HG03103 (cell line): ENCODE results near the gene FBF1.
"Not testable (repeated sequence)": the region's sequence is repeated elsewhere in the genome, so short reads cannot be mapped to it uniquely, and the experiment has no call there.

Experiments
- ATAC-seq: cut with Tn5 transposase; IDR thresholded peaks from one replicate; pipeline ENCODE4 v1.9.1; 2021; ENCODE audit warnings: low read depth; ENCODE audit not compliant: unreplicated experiment

FBF1 gene

DNA sequence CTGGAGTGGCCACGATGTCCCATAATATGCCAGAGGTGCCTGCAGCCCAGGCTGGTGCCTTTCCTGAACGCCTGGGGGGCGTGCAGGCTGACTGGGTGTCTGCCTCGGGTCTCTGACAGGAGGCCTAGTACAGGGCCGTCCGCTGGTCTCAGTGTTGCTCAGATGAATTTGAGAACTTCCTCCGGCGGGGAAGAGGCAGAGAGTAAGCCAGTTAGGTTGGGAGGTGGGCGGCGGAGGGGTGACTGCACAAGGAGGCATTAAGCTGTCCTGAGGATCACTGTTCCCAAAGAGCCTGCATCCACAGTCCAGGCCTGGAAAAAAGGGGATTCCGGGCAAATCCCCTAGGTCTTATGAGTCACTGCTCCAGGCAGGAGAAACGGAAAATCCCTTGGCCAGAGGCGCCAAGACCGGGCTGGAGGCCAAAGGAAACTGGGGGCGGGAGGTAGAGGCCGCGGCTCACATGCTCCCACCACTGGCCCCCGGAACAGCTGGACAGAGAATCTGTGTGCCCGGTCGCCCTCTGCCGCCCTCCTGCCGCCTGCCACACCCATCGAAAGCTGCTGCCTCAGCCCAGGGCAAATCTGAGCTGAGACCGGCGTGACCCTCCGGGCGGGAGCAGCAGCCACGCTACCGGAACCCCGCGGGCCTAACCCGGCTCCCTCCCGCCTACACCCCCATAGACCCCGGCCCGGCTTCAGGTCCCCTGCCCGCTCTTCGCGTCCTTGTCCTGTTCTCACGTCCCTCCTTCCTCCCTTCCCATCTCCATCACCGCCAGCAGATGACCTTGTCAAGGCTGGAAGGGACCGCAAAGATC is 63.7 kb downstream of the FBF1 start:
- ATAC-seq: no peak

DNA sequence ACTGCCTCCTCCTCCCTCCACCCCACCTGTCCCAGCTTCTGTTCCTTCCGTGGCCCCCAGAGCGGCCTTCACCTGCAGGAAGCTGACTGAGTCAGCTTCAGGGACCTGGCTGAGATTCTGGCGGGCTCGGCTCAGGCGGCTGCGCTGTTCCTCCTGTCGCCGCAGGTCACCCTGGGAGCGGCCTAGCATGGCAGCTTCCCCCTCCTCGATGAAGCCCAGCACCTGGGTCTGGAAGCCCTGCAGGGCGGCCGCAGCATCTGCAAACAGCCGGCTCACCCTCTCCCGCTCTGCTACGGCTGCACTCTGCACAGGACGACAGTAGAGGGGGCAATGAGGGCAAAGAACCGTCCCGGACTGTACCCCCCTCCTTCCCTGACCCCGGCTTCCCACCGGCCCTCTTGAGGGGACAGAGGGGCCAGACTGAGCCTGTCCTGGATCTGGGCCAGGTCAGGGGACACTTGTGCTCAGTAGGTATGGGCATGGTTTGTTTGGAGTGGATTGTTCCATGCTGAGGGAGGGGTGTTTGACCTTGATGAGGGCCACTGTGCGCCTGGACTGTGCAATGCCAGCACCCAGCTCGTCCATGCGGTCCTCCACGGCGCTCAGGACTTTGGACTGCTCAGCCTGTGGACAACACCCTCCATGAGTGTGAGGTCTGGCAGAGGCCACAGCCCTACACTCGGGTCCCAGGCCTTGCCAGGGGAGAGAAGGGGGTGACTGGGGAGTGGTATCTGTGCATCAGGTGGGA is 64.5 kb downstream of the FBF1 start:
- ATAC-seq: no peak

DNA sequence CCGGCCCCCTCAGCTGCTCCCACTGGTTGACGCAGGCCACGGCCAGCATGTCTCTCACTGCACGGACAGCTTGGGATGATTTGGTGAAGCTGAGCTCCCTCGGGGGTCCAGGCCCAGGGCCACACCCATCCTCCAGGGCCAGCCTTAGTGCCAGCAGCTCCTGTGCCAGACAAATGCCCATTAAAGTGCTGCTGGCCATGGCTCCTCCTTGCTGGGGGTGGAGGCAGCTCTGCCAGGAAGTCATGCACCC is 65.0 kb downstream of the FBF1 start:
- ATAC-seq: no peak

DNA sequence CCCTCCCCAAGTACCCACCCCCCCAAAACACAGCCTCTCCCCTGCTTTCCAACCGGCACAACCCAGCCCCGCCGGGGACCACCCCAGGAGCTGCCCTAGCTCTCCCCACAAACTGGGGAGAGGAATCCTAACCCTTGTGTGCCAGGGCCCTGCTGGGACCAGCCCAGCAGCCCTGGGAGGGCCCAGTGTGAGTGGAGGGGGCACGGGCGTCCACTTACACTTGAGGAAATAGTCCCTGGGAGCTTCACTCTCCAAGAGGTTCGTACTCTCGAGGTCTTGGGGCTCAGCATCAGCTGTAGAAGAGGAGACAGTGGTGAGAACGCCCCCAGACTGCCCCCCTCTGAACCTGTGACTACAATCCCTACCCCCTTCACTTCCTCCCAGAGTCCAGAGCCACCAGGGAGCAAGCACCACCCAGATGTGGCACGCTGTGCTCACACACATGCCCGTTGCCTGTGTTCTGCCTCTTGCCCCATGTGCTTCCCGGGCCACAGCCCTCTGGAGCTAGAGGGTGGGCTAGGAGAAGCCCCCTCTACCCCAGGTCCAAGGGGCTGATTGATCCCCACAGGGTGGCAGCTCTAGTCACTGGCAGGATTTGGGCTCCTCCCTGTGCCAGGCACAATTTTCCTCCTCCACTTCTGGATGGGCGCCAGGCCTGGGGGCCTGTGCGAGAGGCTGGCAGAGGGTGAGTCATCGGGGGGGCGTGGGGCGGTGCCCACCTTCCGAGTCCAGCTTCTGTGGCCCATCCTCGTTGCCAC is 65.5 kb downstream of the FBF1 start:
- no peak for ATAC-seq

DNA sequence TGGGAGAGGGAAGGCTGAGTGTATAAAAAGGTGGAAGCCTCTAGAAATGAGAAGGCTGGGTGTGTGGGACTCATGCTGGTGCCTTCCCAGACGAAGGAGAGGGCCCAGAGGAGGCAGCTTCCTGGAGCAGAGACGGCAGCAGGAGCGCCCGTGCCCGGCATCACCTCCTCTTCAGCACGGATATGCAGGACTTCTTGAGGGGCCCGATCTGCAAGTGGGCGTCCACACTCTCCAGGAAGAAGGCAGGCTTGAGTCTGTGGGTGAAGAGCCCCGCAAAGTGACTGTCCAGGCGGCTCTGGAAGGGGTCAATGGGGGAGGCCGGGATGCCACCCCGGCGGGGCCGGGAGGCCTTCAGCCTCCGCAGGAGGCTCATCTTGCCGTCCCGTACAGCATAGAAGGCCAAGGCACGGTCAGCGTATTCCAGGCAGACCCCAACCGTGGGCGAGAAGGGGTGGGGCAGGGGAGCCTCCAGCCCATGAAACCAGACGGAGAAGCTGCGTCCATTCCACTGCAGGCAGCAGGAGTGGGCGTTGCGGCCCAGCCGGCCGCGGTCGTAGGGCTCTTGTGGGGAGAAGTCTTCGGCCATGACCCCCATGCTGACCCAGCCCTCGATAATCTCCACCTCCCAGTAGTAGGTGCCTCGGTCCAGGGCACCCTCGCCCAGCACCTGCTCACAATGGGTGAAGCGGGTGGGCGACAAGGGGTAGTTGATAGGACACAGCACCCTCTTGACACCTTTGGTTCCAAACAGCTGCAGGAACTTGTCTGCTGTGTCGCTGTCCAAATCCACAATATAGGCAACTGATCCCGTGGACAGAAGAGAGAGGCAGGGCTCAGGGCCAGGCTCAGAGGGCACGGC is 66.3 kb downstream of the FBF1 start:
- no peak for ATAC-seq

DNA sequence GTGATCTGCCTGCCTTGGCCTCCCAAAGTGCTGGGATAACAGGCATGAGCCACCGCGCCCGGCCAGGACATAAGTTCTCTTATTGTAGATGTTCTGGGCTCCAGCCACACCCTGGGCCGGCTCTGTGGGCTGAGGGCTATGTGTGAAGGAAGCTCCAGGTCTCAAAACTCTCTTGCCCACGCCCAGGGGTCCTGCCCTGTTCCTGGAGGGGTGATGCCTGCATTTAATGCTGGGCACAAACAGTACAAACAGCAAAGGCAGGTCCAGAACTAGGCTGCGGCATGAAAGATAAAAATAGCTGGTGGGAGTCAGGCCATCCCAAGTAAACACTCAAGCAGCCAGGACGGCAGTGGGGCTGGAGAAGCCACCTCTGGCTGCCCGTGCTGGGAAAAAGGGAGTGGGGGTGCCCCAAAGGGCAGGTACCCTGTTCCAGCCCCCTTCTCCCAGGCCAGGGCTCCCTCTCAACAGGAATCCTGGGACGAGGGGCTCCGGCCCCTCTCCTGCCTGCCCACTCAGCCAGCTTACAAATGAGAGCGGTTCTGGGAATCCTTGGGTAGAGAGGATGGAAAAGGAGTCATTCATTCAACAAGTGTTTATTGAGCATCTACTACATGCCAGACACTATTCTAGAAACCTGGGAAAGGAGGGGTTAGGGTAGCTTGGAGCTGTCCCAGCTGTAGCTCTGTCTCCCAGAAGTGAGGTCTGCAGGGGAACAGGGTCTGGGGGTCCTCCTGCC is 67.1 kb downstream of the FBF1 start:
- no peak for ATAC-seq

DNA sequence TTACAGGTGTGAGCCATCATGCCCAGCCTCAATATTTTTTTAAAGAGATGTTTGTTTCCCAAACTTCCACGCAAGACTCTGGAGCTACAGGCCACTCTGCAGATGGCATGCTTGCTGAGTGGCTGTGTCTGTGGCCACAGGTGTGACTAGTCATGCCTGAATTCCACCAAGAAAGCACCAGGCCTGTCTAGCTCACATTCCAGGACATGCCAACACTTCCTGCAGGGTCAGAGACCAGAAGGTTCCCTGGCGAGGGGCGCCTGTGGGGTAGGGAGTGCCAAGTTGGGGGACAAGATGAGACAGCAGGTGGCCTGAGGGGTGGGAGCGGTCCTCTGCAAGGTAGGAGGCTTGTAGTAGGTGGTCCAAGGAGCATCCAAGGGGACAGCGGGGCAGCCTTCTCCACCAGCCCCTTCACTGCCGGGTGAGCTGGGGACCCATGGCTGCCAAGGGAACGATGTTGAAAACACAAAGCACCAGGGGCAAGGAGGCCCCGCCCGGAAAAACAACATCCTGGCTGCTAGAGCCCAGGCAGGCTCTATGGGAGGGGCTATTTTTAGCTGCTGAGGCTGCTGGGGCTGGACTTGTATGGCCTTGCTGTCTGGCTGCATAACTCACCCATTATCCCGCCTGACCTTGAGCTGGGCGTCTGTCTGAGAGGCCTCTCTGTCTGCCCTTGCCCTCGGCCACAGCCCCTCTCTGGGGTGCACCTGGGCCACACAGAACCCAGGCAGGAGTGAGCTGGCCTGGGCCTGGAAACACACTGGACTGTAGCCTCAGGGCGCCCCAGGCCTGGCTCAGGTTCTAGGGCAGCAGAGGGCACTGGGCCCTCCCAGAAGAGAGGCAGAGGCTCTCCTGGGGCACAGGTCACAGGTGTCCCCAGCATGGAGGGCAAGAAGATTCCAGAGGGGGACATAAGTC is 68.1 kb downstream of the FBF1 start:
- ATAC-seq: no peak

DNA sequence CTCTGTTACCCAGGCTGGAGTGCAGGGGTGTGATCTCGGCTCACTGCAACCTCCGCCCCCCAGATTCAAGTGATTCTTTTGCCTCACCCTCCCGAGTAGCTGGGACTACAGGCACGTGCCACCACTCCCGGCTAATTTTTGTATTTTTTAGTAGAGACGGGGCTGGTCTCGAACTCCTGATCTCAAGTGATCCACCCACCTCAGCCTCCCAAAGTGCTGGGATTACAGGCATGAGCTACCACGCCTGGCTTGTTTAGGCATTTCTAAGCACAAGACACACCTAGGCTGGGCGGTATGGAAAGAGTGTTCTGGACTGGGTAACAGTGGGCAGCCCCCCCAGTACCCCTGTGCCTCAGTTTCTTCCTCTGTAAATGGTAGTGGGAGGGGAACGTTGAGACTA is 70.6 kb downstream of the FBF1 start:
- not testable (repeated sequence) for ATAC-seq

DNA sequence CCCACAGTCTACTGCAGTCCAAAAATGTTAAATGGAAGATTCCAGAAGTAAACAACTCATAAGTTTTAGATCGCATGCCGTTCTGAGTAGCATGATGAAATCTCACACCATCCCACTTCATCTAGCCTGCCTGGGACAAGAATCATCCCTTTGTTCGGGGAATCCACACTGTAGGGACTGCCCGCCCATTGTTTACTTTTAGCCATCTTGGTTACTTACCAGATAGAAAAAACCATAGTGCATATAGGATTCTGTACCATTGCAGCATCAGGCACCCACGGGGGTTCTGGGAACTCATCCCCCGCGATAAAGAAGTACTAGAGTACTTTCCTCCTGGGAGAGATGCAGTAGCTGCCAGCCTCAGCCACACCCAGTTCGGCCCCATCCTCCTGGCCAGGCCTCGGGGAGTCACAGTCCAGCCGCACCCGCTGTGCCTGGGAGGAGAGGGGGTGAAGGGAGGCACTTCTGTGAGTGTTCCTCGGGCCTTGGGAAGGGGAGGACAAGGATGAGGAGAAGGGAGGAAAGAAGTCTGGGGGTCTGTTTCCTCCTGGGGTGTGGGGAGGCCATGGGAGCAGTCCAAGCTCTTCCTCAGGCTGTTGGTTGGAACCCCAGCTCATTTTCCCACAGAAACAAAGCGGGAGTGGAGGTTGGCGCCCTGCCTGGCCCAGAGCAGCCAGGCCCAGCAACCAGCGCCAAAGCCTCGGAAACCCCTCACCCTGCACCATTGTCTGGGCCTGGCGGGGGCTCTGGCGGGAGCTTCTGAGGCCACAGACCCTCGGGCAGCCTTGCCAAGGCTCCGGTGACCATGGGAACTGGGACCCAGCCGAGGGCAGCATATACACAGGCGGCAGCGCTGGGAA is 71.3 kb downstream of the FBF1 start:
- no peak for ATAC-seq

DNA sequence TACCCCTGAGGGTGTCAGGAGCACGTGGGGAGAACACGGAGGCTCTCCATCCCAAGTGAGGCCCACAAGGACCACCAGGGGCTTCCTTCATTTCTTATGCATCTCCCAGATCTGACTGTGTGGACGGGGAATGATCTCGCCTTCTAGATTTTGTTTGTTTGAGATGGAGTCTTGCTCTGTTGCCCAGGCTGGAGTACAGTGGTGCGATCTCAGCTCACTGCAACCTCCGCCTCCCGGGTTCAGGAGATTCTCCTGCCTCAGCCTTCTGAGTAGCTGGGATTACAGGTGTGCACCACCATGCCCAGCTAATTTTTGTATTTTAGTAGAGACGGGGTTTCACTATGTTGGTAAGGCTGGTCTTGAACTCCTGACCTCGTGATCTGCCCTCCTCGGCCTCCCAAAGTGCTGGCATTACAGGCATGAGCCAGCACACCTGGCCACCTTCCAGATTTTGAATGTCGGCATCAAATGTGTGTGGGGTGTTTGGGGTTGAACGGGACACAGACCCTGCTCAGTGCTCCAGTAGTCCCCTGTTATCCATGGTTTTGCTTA is 72.0 kb downstream of the FBF1 start:
- not testable (repeated sequence) for ATAC-seq

DNA sequence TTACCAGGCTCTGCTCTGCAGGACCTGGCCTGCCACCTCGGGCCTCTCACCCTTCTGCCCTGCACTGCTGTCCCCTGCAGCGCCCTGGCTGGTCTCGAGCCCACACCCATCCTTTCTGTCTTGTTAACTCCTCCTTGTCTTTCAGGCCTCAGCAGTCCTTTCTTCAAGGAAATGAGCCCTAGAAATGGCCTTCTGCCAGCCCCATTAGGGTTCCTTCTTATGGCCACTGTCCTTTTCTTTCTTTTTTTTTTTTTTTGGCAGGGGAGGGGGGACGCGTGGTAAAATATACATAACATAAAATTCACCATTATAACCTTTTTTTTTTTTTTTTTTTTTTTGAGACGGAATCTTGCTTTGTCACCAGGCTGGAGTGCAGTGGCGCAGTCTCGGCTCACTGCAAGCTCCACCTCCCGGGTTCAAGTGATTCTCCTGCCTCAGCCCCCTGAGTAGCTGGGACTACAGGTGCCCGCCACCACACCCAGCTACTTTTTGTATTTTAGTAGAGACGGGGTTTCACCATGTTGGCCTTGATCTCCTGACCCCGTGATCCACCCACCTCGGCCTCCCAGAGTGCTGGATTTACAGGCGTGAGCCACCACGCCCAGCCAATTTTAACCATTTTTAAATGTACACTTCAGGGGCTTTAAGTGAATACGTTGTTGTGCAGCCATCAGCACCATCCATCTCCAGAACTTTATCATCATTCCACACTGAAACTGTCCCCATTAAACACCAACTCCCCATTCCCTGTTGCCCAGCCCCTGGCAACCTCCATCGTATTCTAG is 75.2 kb downstream of the FBF1 start:
- not testable (repeated sequence) for ATAC-seq

DNA sequence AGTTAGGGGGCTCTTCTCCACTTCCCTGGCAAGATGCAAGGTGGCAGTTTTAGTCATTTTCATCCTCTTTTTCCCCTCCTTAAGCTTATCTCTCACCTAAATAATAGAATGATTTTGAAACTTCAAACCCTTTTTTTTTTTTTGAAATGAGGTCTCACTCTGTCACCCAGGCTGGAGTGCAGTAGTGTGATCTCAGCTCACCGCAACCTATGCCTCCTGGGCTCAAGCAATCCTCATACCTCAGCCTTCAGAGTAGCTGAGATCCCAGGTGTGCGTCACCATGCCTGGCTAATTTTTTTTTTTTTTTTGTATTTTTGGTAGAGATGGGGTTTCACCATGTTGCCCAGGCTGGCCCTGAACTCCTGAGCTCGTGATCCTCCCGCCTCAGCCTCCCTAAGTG is 76.0 kb downstream of the FBF1 start:
- ATAC-seq: not testable (repeated sequence)

DNA sequence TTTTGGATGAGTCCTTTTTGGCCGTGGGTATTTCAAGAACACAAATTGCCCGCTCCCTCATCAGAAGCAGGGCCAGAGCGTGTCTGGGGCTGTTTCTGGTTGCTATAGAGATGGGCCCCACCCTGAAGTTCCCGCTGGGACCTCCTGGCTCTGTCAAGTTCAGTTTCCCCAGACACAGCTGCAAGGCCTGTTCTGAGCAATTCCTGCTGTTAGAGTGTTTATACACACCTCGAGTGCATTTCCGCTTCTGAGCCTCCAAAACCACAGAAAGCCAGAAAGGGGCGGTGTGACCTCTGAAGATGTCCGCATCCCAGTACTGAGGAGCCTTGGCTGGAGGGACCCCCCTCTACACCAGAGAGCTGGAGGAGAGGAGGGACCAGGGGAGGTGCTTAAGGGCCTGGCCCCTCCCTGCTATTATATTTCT is 76.4 kb downstream of the FBF1 start:
- ATAC-seq: peak; percentile 82

DNA sequence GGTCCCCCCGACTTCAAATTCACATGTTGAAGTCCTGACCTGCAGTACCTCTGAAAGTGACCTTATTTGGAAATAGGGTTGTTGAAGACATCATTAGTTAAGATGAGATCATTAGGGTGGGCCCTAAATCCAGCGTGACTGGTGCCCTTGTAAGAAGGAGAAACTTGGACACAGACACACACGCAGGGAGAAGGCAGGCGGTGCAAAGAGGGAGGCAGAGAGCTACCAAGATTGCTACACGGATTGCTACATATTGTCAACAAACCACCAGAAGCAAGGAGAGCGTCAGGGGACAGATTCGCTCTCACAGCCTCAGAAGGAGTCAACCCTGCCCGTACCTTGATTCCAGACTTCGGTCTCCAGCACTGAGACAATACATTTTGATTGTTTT is 78.9 kb downstream of the FBF1 start:
- no peak for ATAC-seq
